Right lung (tissue), 5 donors: Measurements from ENCODE around the gene CHPT1. TPM values are rescaled to one million over a fixed set of nuclear protein-coding genes. Genes with fewer than 3 reads are reported as not detected.
"Not testable (repeated sequence)": the region's sequence is repeated elsewhere in the genome, so short reads cannot be mapped to it uniquely, and the experiment has no call there.

Experiments
- DNase-seq, 2 donors: peaks; one replicate each; pipeline ENCODE4 v3.0.0-alpha.2; 2013
- polyA plus RNA-seq, 5 donors: library from polyadenylated mRNA; unstranded; fragments of 120-200 nt; gene quantifications; one replicate each; pipeline versions ENCODE4 v1.2.1 to v1.2.3, GENCODE V29; 2013; ENCODE audit warnings: inconsistent platforms in 1 of 5, low replicate concordance in 1 of 5; ENCODE audit not compliant: insufficient read length in 5 of 5, insufficient read depth in 1 of 5

Gene CHPT1
- polyA plus RNA-seq, 5 donors, result 26.3 to 29.7 (median 28.6) TPM

GRCh38 chr12:101680240-101680639, 17.2 kb upstream of the CHPT1 start:
- DNase-seq, result no peak

- DNase-seq, result no peak
These were observed 16.8 kb upstream of the CHPT1 start for GRCh38 chr12:101680647-101681046.

GRCh38 chr12:101681627-101682026, 15.8 kb upstream of the CHPT1 start:
- not testable (repeated sequence) for DNase-seq

GRCh38 chr12:101685092-101685491, 12.3 kb upstream of the CHPT1 start:
- no peak for DNase-seq

- DNase-seq, result no peak
These were observed 11.3 kb upstream of the CHPT1 start for GRCh38 chr12:101686176-101686575.

- no peak for DNase-seq
These were observed 6.8 kb upstream of the CHPT1 start for GRCh38 chr12:101690544-101691098.

GRCh38 chr12:101691503-101692096, 5.8 kb upstream of the CHPT1 start:
- DNase-seq, result no peak

GRCh38 chr12:101694297-101694848, 3.1 kb upstream of the CHPT1 start:
- no peak for DNase-seq

GRCh38 chr12:101694986-101695385, 2.5 kb upstream of the CHPT1 start:
- no peak for DNase-seq

- no peak for DNase-seq
These were observed 1.7 kb upstream of the CHPT1 start for GRCh38 chr12:101695706-101696105.

- peak; percentile 18 to 32 for DNase-seq
These were observed 916 bp upstream of the CHPT1 start for GRCh38 chr12:101696251-101697196.

GRCh38 chr12:101697930-101698799, 725 bp downstream of the CHPT1 start:
- DNase-seq, result peak; percentile 35 to 47

GRCh38 chr12:101698800-101699347, 1.4 kb downstream of the CHPT1 start:
- DNase-seq, result peak in 1 of 2 donors; percentile 7

GRCh38 chr12:101700299-101700820, 2.9 kb downstream of the CHPT1 start:
- DNase-seq, result no peak

GRCh38 chr12:101703487-101703886, 6.0 kb downstream of the CHPT1 start:
- no peak for DNase-seq

GRCh38 chr12:101706403-101706802, 9.0 kb downstream of the CHPT1 start:
- DNase-seq, result no peak

GRCh38 chr12:101707131-101707782, 9.8 kb downstream of the CHPT1 start:
- no peak for DNase-seq

GRCh38 chr12:101710288-101710687, 12.8 kb downstream of the CHPT1 start:
- no peak for DNase-seq

- DNase-seq, result no peak
These were observed 15.7 kb downstream of the CHPT1 start for GRCh38 chr12:101713059-101713682.

- DNase-seq, result no peak
These were observed 16.5 kb downstream of the CHPT1 start for GRCh38 chr12:101713930-101714329.
